ENCODE results near the gene PKP2. TPM values are rescaled to one million over a fixed set of nuclear protein-coding genes. Genes with fewer than 3 reads are reported as not detected.

Gene PKP2
- total RNA-seq: 5.2 TPM

- Histone ChIP-seq H3K9ac (ENCODE audit: low read depth in 1 of 3, low read length in 3 of 3) (peak within 1 kb of the TSS in 2 of 3 donors; percentile 50 to 54), H3K36me3 (ENCODE audit: control insufficient read depth in 3 of 3, insufficient read depth in 3 of 3, low read length in 3 of 3) (no peaks in the 10 kb centered on the region), H3K4me1 (ENCODE audit: control insufficient read depth in 3 of 3, insufficient read depth in 3 of 3, low read length in 3 of 3) (peaks cover 6 to 9% (median 7%) of the 10 kb centered on the region in 3 donors), H3K27me3 (ENCODE audit: control insufficient read depth in 3 of 3, insufficient read depth in 3 of 3, low read length in 3 of 3) (peaks cover 18 to 23% (median 20%) of the 10 kb centered on the region in 3 donors), H3K27ac (ENCODE audit: low read depth, low read length) (no peak within 1 kb of the TSS), H3K9me3 (ENCODE audit: control insufficient read depth in 3 of 3, low read length in 3 of 3) (no peaks in the 10 kb centered on the region), H3K4me3 (ENCODE audit: low read length in 3 of 3) (peak within 1 kb of the TSS; percentile 60 to 65 (median 63))
Observed at GRCh38 chr12:32896432-32897280, at the start of gene PKP2. Gene PKP2 (minus strand): TSS chr12:32896777. CDS start chr12:32896731, 46 bp downstream.

GRCh38 chr12:32944195-32944594, 47.6 kb upstream of the PKP2 start:
- Histone ChIP-seq H3K27ac (ENCODE audit: low read depth, low read length) (no peak overlapping the region), H3K4me3 (ENCODE audit: low read length in 3 of 3) (no peak overlapping the region), H3K4me1 (ENCODE audit: control insufficient read depth in 3 of 3, insufficient read depth in 3 of 3, low read length in 3 of 3) (no peaks in the 10 kb centered on the region), H3K9me3 (ENCODE audit: control insufficient read depth in 3 of 3, low read length in 3 of 3) (no peaks in the 10 kb centered on the region), H3K27me3 (ENCODE audit: control insufficient read depth in 3 of 3, insufficient read depth in 3 of 3, low read length in 3 of 3) (no peaks in the 10 kb centered on the region), H3K9ac (ENCODE audit: low read depth in 1 of 3, low read length in 3 of 3) (no peak overlapping the region), H3K36me3 (ENCODE audit: control insufficient read depth in 3 of 3, insufficient read depth in 3 of 3, low read length in 3 of 3) (no peaks in the 10 kb centered on the region)

- H3K9me3 ChIP-seq (ENCODE audit: control insufficient read depth in 3 of 3, low read length in 3 of 3): no peaks in the 10 kb centered on the region
- no peaks in the 10 kb centered on the region for H3K36me3 ChIP-seq (ENCODE audit: control insufficient read depth in 3 of 3, insufficient read depth in 3 of 3, low read length in 3 of 3)
- H3K27ac ChIP-seq (ENCODE audit: low read depth, low read length): no peak overlapping the region
- no peaks in the 10 kb centered on the region for H3K27me3 ChIP-seq (ENCODE audit: control insufficient read depth in 3 of 3, insufficient read depth in 3 of 3, low read length in 3 of 3)
- no peak overlapping the region for H3K9ac ChIP-seq (ENCODE audit: low read depth in 1 of 3, low read length in 3 of 3)
- H3K4me3 ChIP-seq (ENCODE audit: low read length in 3 of 3): no peak overlapping the region
- H3K4me1 ChIP-seq (ENCODE audit: control insufficient read depth in 3 of 3, insufficient read depth in 3 of 3, low read length in 3 of 3): no peaks in the 10 kb centered on the region
Observed at GRCh38 chr12:32939801-32940200, 43.2 kb upstream of the PKP2 start.

GRCh38 chr12:32926963-32927362, 30.4 kb upstream of the PKP2 start:
- H3K27ac ChIP-seq (ENCODE audit: low read depth, low read length): no peak overlapping the region
- no peaks in the 10 kb centered on the region for H3K27me3 ChIP-seq (ENCODE audit: control insufficient read depth in 3 of 3, insufficient read depth in 3 of 3, low read length in 3 of 3)
- H3K9ac ChIP-seq (ENCODE audit: low read depth in 1 of 3, low read length in 3 of 3): no peak overlapping the region
- H3K36me3 ChIP-seq (ENCODE audit: control insufficient read depth in 3 of 3, insufficient read depth in 3 of 3, low read length in 3 of 3): no peaks in the 10 kb centered on the region
- H3K9me3 ChIP-seq (ENCODE audit: control insufficient read depth in 3 of 3, low read length in 3 of 3): no peaks in the 10 kb centered on the region
- no peaks in the 10 kb centered on the region for H3K4me1 ChIP-seq (ENCODE audit: control insufficient read depth in 3 of 3, insufficient read depth in 3 of 3, low read length in 3 of 3)
- H3K4me3 ChIP-seq (ENCODE audit: low read length in 3 of 3): no peak overlapping the region

GRCh38 chr12:32926356-32926755, 29.8 kb upstream of the PKP2 start:
- H3K9ac ChIP-seq (ENCODE audit: low read depth in 1 of 3, low read length in 3 of 3): no peak overlapping the region
- H3K36me3 ChIP-seq (ENCODE audit: control insufficient read depth in 3 of 3, insufficient read depth in 3 of 3, low read length in 3 of 3): no peaks in the 10 kb centered on the region
- no peaks in the 10 kb centered on the region for H3K9me3 ChIP-seq (ENCODE audit: control insufficient read depth in 3 of 3, low read length in 3 of 3)
- no peaks in the 10 kb centered on the region for H3K4me1 ChIP-seq (ENCODE audit: control insufficient read depth in 3 of 3, insufficient read depth in 3 of 3, low read length in 3 of 3)
- H3K4me3 ChIP-seq (ENCODE audit: low read length in 3 of 3): no peak overlapping the region
- no peaks in the 10 kb centered on the region for H3K27me3 ChIP-seq (ENCODE audit: control insufficient read depth in 3 of 3, insufficient read depth in 3 of 3, low read length in 3 of 3)
- no peak overlapping the region for H3K27ac ChIP-seq (ENCODE audit: low read depth, low read length)

GRCh38 chr12:32922546-32923297, 26.1 kb upstream of the PKP2 start:
- H3K27ac ChIP-seq (ENCODE audit: low read depth, low read length): no peak overlapping the region
- no peaks in the 10 kb centered on the region for H3K4me1 ChIP-seq (ENCODE audit: control insufficient read depth in 3 of 3, insufficient read depth in 3 of 3, low read length in 3 of 3)
- no peaks in the 10 kb centered on the region for H3K9me3 ChIP-seq (ENCODE audit: control insufficient read depth in 3 of 3, low read length in 3 of 3)
- no peak overlapping the region for H3K9ac ChIP-seq (ENCODE audit: low read depth in 1 of 3, low read length in 3 of 3)
- no peaks in the 10 kb centered on the region for H3K36me3 ChIP-seq (ENCODE audit: control insufficient read depth in 3 of 3, insufficient read depth in 3 of 3, low read length in 3 of 3)
- H3K27me3 ChIP-seq (ENCODE audit: control insufficient read depth in 3 of 3, insufficient read depth in 3 of 3, low read length in 3 of 3): no peaks in the 10 kb centered on the region
- no peak overlapping the region for H3K4me3 ChIP-seq (ENCODE audit: low read length in 3 of 3)

GRCh38 chr12:32921397-32921796, 24.8 kb upstream of the PKP2 start:
- Histone ChIP-seq H3K36me3 (ENCODE audit: control insufficient read depth in 3 of 3, insufficient read depth in 3 of 3, low read length in 3 of 3) (no peaks in the 10 kb centered on the region), H3K27ac (ENCODE audit: low read depth, low read length) (no peak overlapping the region), H3K9me3 (ENCODE audit: control insufficient read depth in 3 of 3, low read length in 3 of 3) (no peaks in the 10 kb centered on the region), H3K4me1 (ENCODE audit: control insufficient read depth in 3 of 3, insufficient read depth in 3 of 3, low read length in 3 of 3) (no peaks in the 10 kb centered on the region), H3K4me3 (ENCODE audit: low read length in 3 of 3) (no peak overlapping the region), H3K27me3 (ENCODE audit: control insufficient read depth in 3 of 3, insufficient read depth in 3 of 3, low read length in 3 of 3) (no peaks in the 10 kb centered on the region), H3K9ac (ENCODE audit: low read depth in 1 of 3, low read length in 3 of 3) (no peak overlapping the region)

GRCh38 chr12:32920506-32921085, 24.0 kb upstream of the PKP2 start:
- Histone ChIP-seq H3K4me1 (ENCODE audit: control insufficient read depth in 3 of 3, insufficient read depth in 3 of 3, low read length in 3 of 3) (no peaks in the 10 kb centered on the region), H3K9me3 (ENCODE audit: control insufficient read depth in 3 of 3, low read length in 3 of 3) (no peaks in the 10 kb centered on the region), H3K27me3 (ENCODE audit: control insufficient read depth in 3 of 3, insufficient read depth in 3 of 3, low read length in 3 of 3) (no peaks in the 10 kb centered on the region), H3K27ac (ENCODE audit: low read depth, low read length) (no peak overlapping the region), H3K36me3 (ENCODE audit: control insufficient read depth in 3 of 3, insufficient read depth in 3 of 3, low read length in 3 of 3) (no peaks in the 10 kb centered on the region), H3K4me3 (ENCODE audit: low read length in 3 of 3) (no peak overlapping the region), H3K9ac (ENCODE audit: low read depth in 1 of 3, low read length in 3 of 3) (no peak overlapping the region)

- H3K9ac ChIP-seq (ENCODE audit: low read depth in 1 of 3, low read length in 3 of 3): no peak overlapping the region
- no peak overlapping the region for H3K27ac ChIP-seq (ENCODE audit: low read depth, low read length)
- no peaks in the 10 kb centered on the region for H3K4me1 ChIP-seq (ENCODE audit: control insufficient read depth in 3 of 3, insufficient read depth in 3 of 3, low read length in 3 of 3)
- H3K36me3 ChIP-seq (ENCODE audit: control insufficient read depth in 3 of 3, insufficient read depth in 3 of 3, low read length in 3 of 3): no peaks in the 10 kb centered on the region
- H3K4me3 ChIP-seq (ENCODE audit: low read length in 3 of 3): no peak overlapping the region
- H3K9me3 ChIP-seq (ENCODE audit: control insufficient read depth in 3 of 3, low read length in 3 of 3): no peaks in the 10 kb centered on the region
- no peaks in the 10 kb centered on the region for H3K27me3 ChIP-seq (ENCODE audit: control insufficient read depth in 3 of 3, insufficient read depth in 3 of 3, low read length in 3 of 3)
Observed at GRCh38 chr12:32918890-32919801, 22.6 kb upstream of the PKP2 start.
